ENCODE results near the gene NR2C2. TPM values are rescaled to one million over a fixed set of nuclear protein-coding genes. Genes with fewer than 3 reads are reported as not detected.

NR2C2 gene
- total and polyA plus RNA-seq, 4 donors: 3.3 to 21.8 (median 14.5) TPM

GRCh38 chr3:15033103-15033502 is 85.7 kb downstream of the NR2C2 start:
- Histone ChIP-seq H3K27ac (ENCODE audit: low read depth in 1 of 2, low read length in 2 of 2) (no peak overlapping the region), H3K36me3 (ENCODE audit: control insufficient read depth in 4 of 4, insufficient read depth in 3 of 4, low read depth in 1 of 4, low read length in 3 of 4) (peaks cover 13 to 57% (median 37%) of the 10 kb centered on the region in 4 donors), H3K9me3 (ENCODE audit: control insufficient read depth in 4 of 4, low read length in 3 of 4) (no peaks in the 10 kb centered on the region), H3K4me1 (ENCODE audit: control insufficient read depth in 4 of 4, insufficient read depth in 4 of 4, low read length in 3 of 4) (no peaks in the 10 kb centered on the region), H3K9ac (ENCODE audit: low read depth in 1 of 2, low read length in 2 of 2) (no peak overlapping the region), H3K4me3 (ENCODE audit: low read depth in 1 of 3, low read length in 3 of 3) (no peak overlapping the region), H3K27me3 (ENCODE audit: control insufficient read depth in 4 of 4, insufficient read depth in 4 of 4, low read length in 3 of 4) (no peaks in the 10 kb centered on the region)
- no peak for DNase-seq (ENCODE audit: low spot score)
- 95% methylated on average over 3 of the region's 3 CpGs for WGBS
- TF ChIP-seq CTCF (IDR thresholded peaks at IDR 0.05; ENCODE audit: low read depth, low read length, missing input control): no peak
- no peak for TF ChIP-seq JUND (IDR thresholded peaks at IDR 0.05)
- no peak for TF ChIP-seq YY1 (IDR thresholded peaks at IDR 0.05)
- TF ChIP-seq HNF4G (IDR thresholded peaks at IDR 0.05): no peak
- no peak for TF ChIP-seq GABPA (IDR thresholded peaks at IDR 0.05 in 1 of 2, conservative IDR thresholded peaks at IDR 0.05 in 1 of 2)
- no peak for TF ChIP-seq RXRA (IDR thresholded peaks at IDR 0.05)
- no peak for TF ChIP-seq RAD21 (IDR thresholded peaks at IDR 0.05)
- no peak for TF ChIP-seq TAF1 (conservative IDR thresholded peaks at IDR 0.05)
- no peak for TF ChIP-seq NR2F2 (IDR thresholded peaks at IDR 0.05)
- TF ChIP-seq, protein P1, sequence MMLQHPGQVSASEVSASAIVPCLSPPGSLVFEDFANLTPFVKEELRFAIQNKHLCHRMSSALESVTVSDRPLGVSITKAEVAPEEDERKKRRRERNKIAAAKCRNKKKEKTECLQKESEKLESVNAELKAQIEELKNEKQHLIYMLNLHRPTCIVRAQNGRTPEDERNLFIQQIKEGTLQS (IDR thresholded peaks at IDR 0.05): no peak
- no peak for TF ChIP-seq SP1 (IDR thresholded peaks at IDR 0.05)
- TF ChIP-seq, protein P2, sequence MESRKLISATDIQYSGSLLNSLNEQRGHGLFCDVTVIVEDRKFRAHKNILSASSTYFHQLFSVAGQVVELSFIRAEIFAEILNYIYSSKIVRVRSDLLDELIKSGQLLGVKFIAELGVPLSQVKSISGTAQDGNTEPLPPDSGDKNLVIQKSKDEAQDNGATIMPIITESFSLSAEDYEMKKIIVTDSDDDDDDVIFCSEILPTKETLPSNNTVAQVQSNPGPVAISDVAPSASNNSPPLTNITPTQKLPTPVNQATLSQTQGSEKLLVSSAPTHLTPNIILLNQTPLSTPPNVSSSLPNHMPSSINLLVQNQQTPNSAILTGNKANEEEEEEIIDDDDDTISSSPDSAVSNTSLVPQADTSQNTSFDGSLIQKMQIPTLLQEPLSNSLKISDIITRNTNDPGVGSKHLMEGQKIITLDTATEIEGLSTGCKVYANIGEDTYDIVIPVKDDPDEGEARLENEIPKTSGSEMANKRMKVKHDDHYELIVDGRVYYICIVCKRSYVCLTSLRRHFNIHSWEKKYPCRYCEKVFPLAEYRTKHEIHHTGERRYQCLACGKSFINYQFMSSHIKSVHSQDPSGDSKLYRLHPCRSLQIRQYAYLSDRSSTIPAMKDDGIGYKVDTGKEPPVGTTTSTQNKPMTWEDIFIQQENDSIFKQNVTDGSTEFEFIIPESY (IDR thresholded peaks at IDR 0.05): no peak
- TF ChIP-seq REST (IDR thresholded peaks at IDR 0.05): no peak
- no peak for TF ChIP-seq HNF4A (conservative IDR thresholded peaks at IDR 0.05)

DNA sequence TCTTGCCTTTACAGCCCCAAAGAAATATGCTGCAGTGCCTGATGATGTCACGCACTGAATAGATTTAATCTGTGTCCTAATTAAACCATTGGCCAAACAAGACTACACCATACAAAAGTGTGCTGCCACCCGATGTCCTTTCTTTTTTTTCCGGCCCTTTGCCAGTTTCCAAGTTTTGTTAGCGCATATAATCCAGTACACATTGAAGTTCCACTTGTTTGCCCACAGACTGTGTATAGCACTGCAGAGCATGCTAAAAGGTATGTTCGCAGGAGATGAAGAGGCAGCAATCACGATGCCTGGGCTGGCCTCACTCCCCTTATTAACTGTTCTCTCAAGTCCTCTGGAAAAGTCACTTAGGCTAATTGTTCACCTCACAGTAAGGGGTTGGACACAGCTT is 90.9 kb downstream of the NR2C2 start:
- WGBS: 95% methylated on average over 6 of the region's 6 CpGs
- Histone ChIP-seq H3K4me3 (ENCODE audit: low read depth in 1 of 3, low read length in 3 of 3) (no peak overlapping the region), H3K36me3 (ENCODE audit: control insufficient read depth in 4 of 4, insufficient read depth in 3 of 4, low read depth in 1 of 4, low read length in 3 of 4) (peaks cover 5 to 57% (median 39%) of the 10 kb centered on the region in 4 donors), H3K4me1 (ENCODE audit: control insufficient read depth in 4 of 4, insufficient read depth in 4 of 4, low read length in 3 of 4) (no peaks in the 10 kb centered on the region), H3K27ac (ENCODE audit: low read depth in 1 of 2, low read length in 2 of 2) (no peak overlapping the region), H3K27me3 (ENCODE audit: control insufficient read depth in 4 of 4, insufficient read depth in 4 of 4, low read length in 3 of 4) (no peaks in the 10 kb centered on the region), H3K9me3 (ENCODE audit: control insufficient read depth in 4 of 4, low read length in 3 of 4) (no peaks in the 10 kb centered on the region), H3K9ac (ENCODE audit: low read depth in 1 of 2, low read length in 2 of 2) (no peak overlapping the region)
- DNase-seq (ENCODE audit: low spot score): no peak
- no peak for TF ChIP-seq GABPA (IDR thresholded peaks at IDR 0.05 in 1 of 2, conservative IDR thresholded peaks at IDR 0.05 in 1 of 2)
- TF ChIP-seq CTCF (IDR thresholded peaks at IDR 0.05; ENCODE audit: low read depth, low read length, missing input control): no peak
- no peak for TF ChIP-seq FOXA1 (IDR thresholded peaks at IDR 0.05)
- TF ChIP-seq HNF4A (conservative IDR thresholded peaks at IDR 0.05): no peak
- no peak for TF ChIP-seq FOXA2 (IDR thresholded peaks at IDR 0.05)
- TF ChIP-seq JUND (IDR thresholded peaks at IDR 0.05): no peak
- no peak for TF ChIP-seq RAD21 (IDR thresholded peaks at IDR 0.05)
